Right lobe of liver (tissue), 4 donors: Measurements from ENCODE around the gene VPS29.

ENCODE experiments used
- CTCF ChIP-seq, 4 donors: fragments of 200-600 bp in 3 of 4; fragments of 450-650 bp in 1 of 4; IDR thresholded peaks; one replicate each; pipeline versions ENCODE4 v1.5.1 to v1.8.0; 2016 to 2022; ENCODE audit warnings: antibody characterized with exemption in 4 of 4, mild to moderate bottlenecking in 2 of 4
- POLR2A ChIP-seq: fragments of 450-650 bp; IDR thresholded peaks from one replicate; pipeline ENCODE4 v1.6.1; 2017; ENCODE audit warnings: antibody characterized with exemption, mild to moderate bottlenecking
- donor health status: DM: no; HTN: no; CAD: no.
- donor health status: DM: no; HTN: no; CAD: no.
- donor health status: DM: no; HTN: yes; CAD: no.

- TF ChIP-seq CTCF (IDR thresholded peaks at IDR 0.05) (no peak), POLR2A (no peak)
Measured at GRCh38 chr12:110533607-110534006, 31.7 kb upstream of the VPS29 start.
